ENCODE measurements around the gene MS4A18. TPM values are rescaled to one million over a fixed set of nuclear protein-coding genes. Genes with fewer than 3 reads are reported as not detected.

Gene MS4A18
- total RNA-seq, 3 donors from 2014 or later = not detected

GRCh38 chr11:60785806-60786361 is 61.4 kb downstream of the MS4A18 start:
- Histone ChIP-seq H3K27ac (no peak overlapping the region), H3K4me1 (no peaks in the 10 kb centered on the region), H3K36me3 (no peaks in the 10 kb centered on the region), H3K27me3 (no peaks in the 10 kb centered on the region), H3K9me3 (no peaks in the 10 kb centered on the region), H3K4me3 (no peak overlapping the region)
- TF ChIP-seq CTCF (IDR thresholded peaks at IDR 0.05) = no peak
- no peak for DNase-seq (ENCODE audit: low spot score in 2 of 2)
- intact Hi-C loops (cut with DNase I; ENCODE audit: low total_unique reads) = no loop called here

GRCh38 chr11:60786811-60787567 is 62.5 kb downstream of the MS4A18 start:
- H3K4me3 ChIP-seq = no peak overlapping the region
- H3K4me1 ChIP-seq = no peaks in the 10 kb centered on the region
- TF ChIP-seq CTCF (IDR thresholded peaks at IDR 0.05) = no peak
- TF ChIP-seq POLR2AphosphoS5 (IDR thresholded peaks at IDR 0.05) = no peak
- no peak for TF ChIP-seq POLR2A (IDR thresholded peaks at IDR 0.05)
- no peak for DNase-seq (ENCODE audit: low spot score in 2 of 2)
- no peak overlapping the region for H3K27ac ChIP-seq
- H3K27me3 ChIP-seq = no peaks in the 10 kb centered on the region
- no peaks in the 10 kb centered on the region for H3K36me3 ChIP-seq
- intact Hi-C loops (cut with DNase I; ENCODE audit: low total_unique reads) = no loop called here
- no peaks in the 10 kb centered on the region for H3K9me3 ChIP-seq

- no peaks in the 10 kb centered on the region for H3K4me1 ChIP-seq
- no peaks in the 10 kb centered on the region for H3K36me3 ChIP-seq
- no peak overlapping the region for H3K27ac ChIP-seq
- TF ChIP-seq CTCF (IDR thresholded peaks at IDR 0.05) (no peak), POLR2AphosphoS5 (IDR thresholded peaks at IDR 0.05) (no peak), POLR2A (IDR thresholded peaks at IDR 0.05) (no peak)
- no peak overlapping the region for H3K4me3 ChIP-seq
- H3K9me3 ChIP-seq = no peaks in the 10 kb centered on the region
- no peak for DNase-seq (ENCODE audit: low spot score in 2 of 2)
- no peaks in the 10 kb centered on the region for H3K27me3 ChIP-seq
- intact Hi-C loops (cut with DNase I; ENCODE audit: low total_unique reads) = loop anchor here (1.0 kb wide), 1 partner anchor 15 kb away; no protein-coding TSS in a partner anchor
Measured at GRCh38 chr11:60788401-60789125, 64.0 kb downstream of the MS4A18 start.

GRCh38 chr11:60790726-60791125 is 66.2 kb downstream of the MS4A18 start:
- Histone ChIP-seq H3K27ac (no peak overlapping the region), H3K4me3 (no peak overlapping the region), H3K9me3 (no peaks in the 10 kb centered on the region), H3K36me3 (no peaks in the 10 kb centered on the region), H3K4me1 (no peaks in the 10 kb centered on the region), H3K27me3 (no peaks in the 10 kb centered on the region)
- intact Hi-C loops (cut with DNase I; ENCODE audit: low total_unique reads) = no loop called here
- no peak for DNase-seq (ENCODE audit: low spot score in 2 of 2)
- TF ChIP-seq POLR2AphosphoS5 (IDR thresholded peaks at IDR 0.05) = no peak
- no peak for TF ChIP-seq POLR2A (IDR thresholded peaks at IDR 0.05)
- TF ChIP-seq CTCF (IDR thresholded peaks at IDR 0.05) = no peak
